Fibroblast of villous mesenchyme (primary cell): ENCODE results near the gene CRPPA. TPM values are rescaled to one million over a fixed set of nuclear protein-coding genes. Genes with fewer than 3 reads are reported as not detected.
"Not testable (repeated sequence)": the region's sequence is repeated elsewhere in the genome, so short reads cannot be mapped to it uniquely, and the experiment has no call there.

ENCODE experiments used
- DNase-seq: peaks from one replicate; pipeline ENCODE4 v3.0.0-alpha.2; 2010; ENCODE audit warnings: low read depth
- H3K4me3 ChIP-seq: 2 replicates; pipeline ENCODE4 v1.5.1; 2011; ENCODE audit warnings: low read depth, mild to moderate bottlenecking, low read length
- CTCF ChIP-seq: IDR thresholded peaks from 2 replicates; pipeline ENCODE4 v1.5.1; 2012; ENCODE audit warnings: low read depth, mild to moderate bottlenecking, low read length; ENCODE audit not compliant: insufficient read depth
- total RNA-seq: library from RNA; depleted of rRNA; stranded (reverse); fragments of >200 nt; gene quantifications from 2 replicates; pipeline ENCODE4 v1.2.3, GENCODE V29; 2012

Gene CRPPA
- total RNA-seq: 1.6 and 2.6 TPM in 2 replicates

- no peak for DNase-seq
- H3K4me3 ChIP-seq: peak within 1 kb of the TSS; percentile 63
- TF ChIP-seq CTCF: no peak
Observed at GRCh38 chr7:16421333-16422102, at the start of gene CRPPA. Gene CRPPA, minus strand, starts transcription at chr7:16421538. Its CDS starts 216 bp downstream, at chr7:16421322.

- H3K4me3 ChIP-seq: peak within 1 kb of the TSS; percentile 7
- DNase-seq: no peak
- TF ChIP-seq CTCF: no peak
Observed at GRCh38 chr7:16465469-16466361, 44.4 kb upstream of the CRPPA start, which contains the start of gene SOSTDC1. Gene SOSTDC1, minus strand, starts transcription at chr7:16465738. Its CDS starts 70 bp downstream, at chr7:16465668.

DNA sequence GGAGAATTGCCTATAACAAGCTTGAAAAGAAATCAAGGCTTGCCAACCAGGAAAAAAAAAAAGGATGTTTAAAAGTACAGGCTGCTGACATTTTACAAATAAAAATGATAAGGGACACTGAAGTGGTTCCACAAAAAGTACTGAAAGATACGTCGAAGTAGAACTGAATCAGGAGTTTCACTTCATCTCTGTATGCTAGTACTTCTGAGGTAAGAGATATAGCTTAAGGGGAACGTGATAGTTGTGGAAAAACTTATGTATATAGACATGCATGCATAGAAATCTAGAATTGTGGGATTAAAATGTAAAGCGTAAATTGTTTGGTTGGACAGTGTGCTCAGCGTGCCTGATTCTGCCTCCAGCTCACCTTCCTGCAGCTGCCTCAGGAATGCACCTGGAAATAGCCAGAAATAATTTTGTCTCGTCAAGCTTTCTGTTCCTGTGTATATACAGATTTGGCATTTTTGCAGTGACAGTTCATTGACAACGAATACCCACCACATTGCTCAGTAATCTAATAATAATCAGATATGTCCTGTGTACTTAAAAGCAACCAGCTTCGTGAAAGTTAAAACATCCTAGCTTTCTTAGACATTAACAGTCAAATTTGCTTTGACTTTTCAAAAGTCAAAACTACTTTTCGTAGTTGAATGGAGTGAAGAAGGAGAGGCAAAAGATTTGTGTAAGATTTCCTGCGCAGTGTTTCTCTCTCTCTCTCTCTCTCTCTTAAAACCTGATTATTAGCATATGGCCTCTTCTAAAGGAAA lies 42.8 kb upstream of the CRPPA start:
- TF ChIP-seq CTCF: no peak
- H3K4me3 ChIP-seq: no peak overlapping the region

GRCh38 chr7:16463520-16463919 lies 42.2 kb upstream of the CRPPA start:
- no peak for TF ChIP-seq CTCF
- H3K4me3 ChIP-seq: no peak overlapping the region
- no peak for DNase-seq

More for the DNA sequence above, 42.8 kb upstream of the CRPPA start:
- no peak for DNase-seq

GRCh38 chr7:16462431-16462889 lies 41.1 kb upstream of the CRPPA start:
- DNase-seq: no peak
- TF ChIP-seq CTCF: no peak
- no peak overlapping the region for H3K4me3 ChIP-seq

DNA sequence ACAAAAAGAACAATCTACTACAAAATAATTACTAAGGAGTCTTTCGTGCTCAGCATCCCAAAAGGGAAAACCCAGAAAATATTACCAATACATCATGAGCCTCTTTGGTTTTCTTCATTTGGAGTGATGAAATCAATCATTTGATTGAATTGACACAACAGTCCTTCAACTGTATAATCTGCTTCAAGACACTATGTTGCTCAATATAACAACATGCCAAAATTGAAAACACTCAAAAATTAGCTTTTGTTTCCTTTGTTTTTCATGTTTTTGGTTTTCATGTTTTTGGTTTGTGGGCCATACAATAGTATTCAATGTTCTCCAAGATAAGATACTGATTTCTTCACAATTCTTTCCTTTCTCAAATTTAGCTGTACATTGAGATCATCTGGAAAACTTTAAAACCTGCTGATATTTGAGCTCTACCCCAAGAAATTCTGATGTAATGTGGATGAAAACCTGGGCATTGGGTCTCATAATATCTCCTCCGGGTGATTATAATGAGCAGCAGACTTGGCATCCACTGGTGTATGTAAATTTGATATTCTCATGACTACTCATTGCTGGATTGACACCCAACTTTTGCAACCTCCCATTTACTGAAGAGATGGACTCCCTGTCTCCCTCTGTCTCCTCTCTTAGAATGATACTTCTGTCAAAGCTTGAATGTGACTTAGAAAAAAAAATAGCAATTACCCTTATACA lies 39.6 kb upstream of the CRPPA start:
- no peak for TF ChIP-seq CTCF
- no peak overlapping the region for H3K4me3 ChIP-seq
- DNase-seq: no peak

GRCh38 chr7:16456303-16456702 lies 35.0 kb upstream of the CRPPA start:
- DNase-seq, H3K4me3 ChIP-seq: not testable (repeated sequence)
